ENCODE results near the gene GALNT18.

Gene GALNT18

DNA sequence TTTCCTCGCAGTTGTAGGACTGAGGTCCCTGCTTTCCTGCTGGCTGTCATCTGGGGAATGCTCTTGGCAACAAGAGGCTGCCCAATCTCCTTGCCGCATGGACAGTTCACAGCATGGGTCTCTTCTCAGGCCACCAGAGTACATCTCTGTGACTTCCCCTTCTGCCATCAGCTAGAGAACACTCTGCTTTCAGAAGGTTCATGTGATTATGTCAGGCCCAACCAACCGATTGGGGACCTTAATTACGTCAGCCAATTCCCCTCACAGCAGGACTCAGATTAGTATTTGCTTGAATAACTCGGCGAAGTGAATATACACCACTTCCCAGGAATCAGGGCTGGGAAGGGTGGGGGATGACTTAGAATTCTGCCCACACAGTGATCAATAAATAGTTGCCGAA, 206.8 kb downstream of the GALNT18 start (continued):
- TF ChIP-seq, protein P1, sequence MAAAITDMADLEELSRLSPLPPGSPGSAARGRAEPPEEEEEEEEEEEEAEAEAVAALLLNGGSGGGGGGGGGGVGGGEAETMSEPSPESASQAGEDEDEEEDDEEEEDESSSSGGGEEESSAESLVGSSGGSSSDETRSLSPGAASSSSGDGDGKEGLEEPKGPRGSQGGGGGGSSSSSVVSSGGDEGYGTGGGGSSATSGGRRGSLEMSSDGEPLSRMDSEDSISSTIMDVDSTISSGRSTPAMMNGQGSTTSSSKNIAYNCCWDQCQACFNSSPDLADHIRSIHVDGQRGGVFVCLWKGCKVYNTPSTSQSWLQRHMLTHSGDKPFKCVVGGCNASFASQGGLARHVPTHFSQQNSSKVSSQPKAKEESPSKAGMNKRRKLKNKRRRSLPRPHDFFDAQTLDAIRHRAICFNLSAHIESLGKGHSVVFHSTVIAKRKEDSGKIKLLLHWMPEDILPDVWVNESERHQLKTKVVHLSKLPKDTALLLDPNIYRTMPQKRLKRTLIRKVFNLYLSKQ (tag by site-specific recombination; IDR thresholded peaks at IDR 0.05; ENCODE audit: borderline replicate concordance) = no peak
- TF ChIP-seq PATZ1 (tag by site-specific recombination; IDR thresholded peaks at IDR 0.05) = peak; percentile 26; the same call in 1 of the 2 replicates
- peak; percentile 87 for TF ChIP-seq ZNF629 (tag by site-specific recombination; IDR thresholded peaks at IDR 0.05)
- no peak for TF ChIP-seq ZBTB20 (tag by site-specific recombination; IDR thresholded peaks at IDR 0.05)
- peak; percentile 86 for TF ChIP-seq ATF2 (tag by site-specific recombination; IDR thresholded peaks at IDR 0.05; ENCODE audit: low read depth)
- no peak for TF ChIP-seq ZNF114 (tag by site-specific recombination; IDR thresholded peaks at IDR 0.05)
- no peak for TF ChIP-seq ZBTB11 (tag by site-specific recombination; conservative IDR thresholded peaks at IDR 0.05; ENCODE audit: low read depth)
- TF ChIP-seq ZBTB21 (tag by site-specific recombination; IDR thresholded peaks at IDR 0.05) = peak; percentile 46; the same call in 1 of the 2 replicates
- TF ChIP-seq ZNF544 (tag by site-specific recombination; IDR thresholded peaks at IDR 0.05) = no peak
- TF ChIP-seq MYNN (tag by site-specific recombination; IDR thresholded peaks at IDR 0.05; ENCODE audit: borderline replicate concordance) = no peak
- TF ChIP-seq, protein P2, sequence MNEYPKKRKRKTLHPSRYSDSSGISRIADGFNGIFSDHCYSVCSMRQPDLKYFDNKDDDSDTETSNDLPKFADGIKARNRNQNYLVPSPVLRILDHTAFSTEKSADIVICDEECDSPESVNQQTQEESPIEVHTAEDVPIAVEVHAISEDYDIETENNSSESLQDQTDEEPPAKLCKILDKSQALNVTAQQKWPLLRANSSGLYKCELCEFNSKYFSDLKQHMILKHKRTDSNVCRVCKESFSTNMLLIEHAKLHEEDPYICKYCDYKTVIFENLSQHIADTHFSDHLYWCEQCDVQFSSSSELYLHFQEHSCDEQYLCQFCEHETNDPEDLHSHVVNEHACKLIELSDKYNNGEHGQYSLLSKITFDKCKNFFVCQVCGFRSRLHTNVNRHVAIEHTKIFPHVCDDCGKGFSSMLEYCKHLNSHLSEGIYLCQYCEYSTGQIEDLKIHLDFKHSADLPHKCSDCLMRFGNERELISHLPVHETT (tag by site-specific recombination; IDR thresholded peaks at IDR 0.05) = 0 out of 2 replicates have a peak, but pooled peaks have one; percentile 25
- no peak for TF ChIP-seq SALL2 (tag by site-specific recombination; IDR thresholded peaks at IDR 0.05; ENCODE audit: borderline replicate concordance)
- peak; percentile 52; the same call in 1 of the 2 replicates for TF ChIP-seq ZIC2 (tag by site-specific recombination; IDR thresholded peaks at IDR 0.05)
- TF ChIP-seq MZF1 (tag by site-specific recombination; IDR thresholded peaks at IDR 0.05; ENCODE audit: borderline replicate concordance) = peak; percentile 69; the same call in 1 of the 2 replicates
- no peak for TF ChIP-seq BCL11B (tag by site-specific recombination; IDR thresholded peaks at IDR 0.05; ENCODE audit: low read depth)
- 0 out of 2 replicates have a peak, but pooled peaks have one; percentile 31 for TF ChIP-seq IKZF3 (tag by site-specific recombination; IDR thresholded peaks at IDR 0.05)
- no peak for TF ChIP-seq ZNF626 (tag by site-specific recombination; IDR thresholded peaks at IDR 0.05)
- peak; percentile 88 for TF ChIP-seq ZNF10 (tag by site-specific recombination; IDR thresholded peaks at IDR 0.05)
- TF ChIP-seq TCF7L2 (IDR thresholded peaks at IDR 0.05; ENCODE audit: borderline replicate concordance, low read depth, low read length) = no peak
- 0 out of 2 replicates have a peak, but pooled peaks have one; percentile 12 for TF ChIP-seq PRDM6 (tag by site-specific recombination; IDR thresholded peaks at IDR 0.05)
- TF ChIP-seq ZEB2 (tag by site-specific recombination; IDR thresholded peaks at IDR 0.05) = 0 out of 2 replicates have a peak, but pooled peaks have one; percentile 41
